Mesothelial cell of epicardium (in vitro differentiated cells): ENCODE measurements around the gene SEMA3A. TPM values are rescaled to one million over a fixed set of nuclear protein-coding genes. Genes with fewer than 3 reads are reported as not detected.

Experiments
- DNase-seq, 2 experiments: peaks; one replicate each; pipeline ENCODE4 v3.0.0; 2021; ENCODE audit warnings: low spot score in 2 of 2; ENCODE audit not compliant: unreplicated experiment in 2 of 2
- H3K27ac Mint-ChIP-seq: 2 replicates; pipeline ENCODE4 v1.8.0; 2021; ENCODE audit warnings: mixed read lengths
- H3K27me3 Mint-ChIP-seq: 2 replicates; pipeline ENCODE4 v1.8.0; 2021; ENCODE audit warnings: low read depth, mixed read lengths
- H3K36me3 Mint-ChIP-seq: 2 replicates; pipeline ENCODE4 v1.8.0; 2021; ENCODE audit warnings: mixed read lengths
- H3K4me1 Mint-ChIP-seq: 2 replicates; pipeline ENCODE4 v1.8.0; 2021; ENCODE audit warnings: mixed read lengths
- H3K4me3 Mint-ChIP-seq: 2 replicates; pipeline ENCODE4 v1.8.0; 2021; ENCODE audit warnings: mild to moderate bottlenecking, moderate library complexity, mixed read lengths
- H3K9me3 Mint-ChIP-seq: 2 replicates; pipeline ENCODE4 v1.8.0; 2021; ENCODE audit warnings: mixed read lengths
- CTCF ChIP-seq: fragments of 200-600 bp; sonication (generic); IDR thresholded peaks from one replicate; pipeline ENCODE4 v1.5.0; 2021; ENCODE audit warnings: antibody characterized with exemption; ENCODE audit not compliant: unreplicated experiment
- total RNA-seq: library from RNA; stranded (reverse); gene quantifications from 3 replicates; pipeline ENCODE4 v1.2.1, GENCODE V29; 2021

Gene SEMA3A
- total RNA-seq, 1 donor from 2014 or later = 44.4 TPM

GRCh38 chr7:84111842-84112241 is 82.7 kb downstream of the SEMA3A start:
- no peak for TF ChIP-seq CTCF
- Mint-ChIP-seq H3K4me3 (no peak overlapping the region), H3K27ac (peak overlapping the region; percentile 55), H3K27me3 (no peaks in the 10 kb centered on the region), H3K9me3 (no peaks in the 10 kb centered on the region), H3K36me3 (peaks cover 16% of the 10 kb centered on the region), H3K4me1 (peaks cover 59% of the 10 kb centered on the region)
- no peak for DNase-seq

- H3K9me3 Mint-ChIP-seq = no peaks in the 10 kb centered on the region
- no peaks in the 10 kb centered on the region for H3K27me3 Mint-ChIP-seq
- peaks cover 73% of the 10 kb centered on the region for H3K4me1 Mint-ChIP-seq
- DNase-seq = no peak
- TF ChIP-seq CTCF = no peak
- H3K36me3 Mint-ChIP-seq = peaks cover 16% of the 10 kb centered on the region
- H3K27ac Mint-ChIP-seq = no peak overlapping the region
- no peak overlapping the region for H3K4me3 Mint-ChIP-seq
Observed at GRCh38 chr7:84110400-84110799, 84.2 kb downstream of the SEMA3A start.

GRCh38 chr7:84108787-84109186 is 85.8 kb downstream of the SEMA3A start:
- Mint-ChIP-seq H3K4me1 (peaks cover 66% of the 10 kb centered on the region), H3K4me3 (no peak overlapping the region), H3K27me3 (no peaks in the 10 kb centered on the region), H3K9me3 (no peaks in the 10 kb centered on the region), H3K36me3 (peaks cover 16% of the 10 kb centered on the region), H3K27ac (no peak overlapping the region)
- TF ChIP-seq CTCF = no peak
- no peak for DNase-seq

DNA sequence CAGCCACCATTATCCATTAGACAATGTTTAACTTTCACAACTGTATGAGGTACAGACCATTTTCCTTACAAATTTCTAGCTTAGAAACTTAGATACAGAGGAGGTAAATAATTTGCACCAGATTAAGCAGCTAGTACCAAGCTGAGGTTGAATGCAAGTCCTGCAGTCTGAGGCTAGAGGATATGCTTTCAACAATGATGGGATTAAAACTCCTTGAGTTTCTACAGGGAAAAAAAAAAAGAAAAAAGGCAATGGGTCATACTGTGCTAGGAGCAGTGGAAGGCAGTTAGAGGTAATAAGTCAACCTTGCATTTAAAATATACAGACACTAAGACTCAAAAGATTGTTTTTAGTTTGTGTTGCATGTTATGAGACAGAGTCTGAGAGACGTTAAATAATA is 86.5 kb downstream of the SEMA3A start:
- Mint-ChIP-seq H3K9me3 (no peaks in the 10 kb centered on the region), H3K4me3 (no peak overlapping the region), H3K36me3 (peaks cover 16% of the 10 kb centered on the region), H3K4me1 (peaks cover 61% of the 10 kb centered on the region), H3K27ac (no peak overlapping the region), H3K27me3 (no peaks in the 10 kb centered on the region)
- no peak for TF ChIP-seq CTCF
- DNase-seq = no peak

GRCh38 chr7:84107259-84107658 is 87.3 kb downstream of the SEMA3A start:
- H3K27ac Mint-ChIP-seq = peak overlapping the region; percentile 50
- TF ChIP-seq CTCF = no peak
- H3K9me3 Mint-ChIP-seq = no peaks in the 10 kb centered on the region
- H3K36me3 Mint-ChIP-seq = peaks cover 17% of the 10 kb centered on the region
- DNase-seq = no peak
- peaks cover 56% of the 10 kb centered on the region for H3K4me1 Mint-ChIP-seq
- H3K4me3 Mint-ChIP-seq = no peak overlapping the region
- H3K27me3 Mint-ChIP-seq = no peaks in the 10 kb centered on the region

DNA sequence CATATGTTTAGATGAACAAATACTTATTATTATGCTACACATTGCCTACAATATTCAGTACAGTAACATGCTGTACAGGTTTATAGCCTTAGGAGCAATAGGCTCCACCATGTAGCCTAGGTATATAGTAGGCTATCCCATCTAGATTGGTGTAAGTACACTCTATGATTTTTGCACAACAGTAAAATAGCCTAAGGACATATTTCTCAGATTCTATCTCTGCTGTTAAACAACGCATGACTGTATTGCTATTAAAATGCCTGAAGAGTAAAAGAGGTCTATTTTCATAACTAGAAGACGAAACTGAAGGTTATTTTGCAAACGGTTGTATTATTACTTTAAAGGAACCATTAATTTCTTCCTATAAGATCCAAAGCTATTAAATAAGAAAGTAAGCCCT is 88.3 kb downstream of the SEMA3A start:
- no peak for DNase-seq
- no peak overlapping the region for H3K4me3 Mint-ChIP-seq
- no peaks in the 10 kb centered on the region for H3K9me3 Mint-ChIP-seq
- no peak for TF ChIP-seq CTCF
- peaks cover 18% of the 10 kb centered on the region for H3K36me3 Mint-ChIP-seq
- H3K27me3 Mint-ChIP-seq = no peaks in the 10 kb centered on the region
- H3K27ac Mint-ChIP-seq = peak overlapping the region; percentile 75
- H3K4me1 Mint-ChIP-seq = peaks cover 49% of the 10 kb centered on the region
